Heart left ventricle (tissue), 16 donors: ENCODE data around the gene ERP29. TPM values are rescaled to one million over a fixed set of nuclear protein-coding genes. Genes with fewer than 3 reads are reported as not detected.
"Not testable (repeated sequence)": the region's sequence is repeated elsewhere in the genome, so short reads cannot be mapped to it uniquely, and the experiment has no call there.

Source experiments
- ATAC-seq, 4 donors: fragments of 200-7000 bp; cut with Tn5 transposase; one replicate each; pipeline ENCODE4 v1.9.1; 2020 to 2022; ENCODE audit warnings: moderate library complexity in 4 of 4, mild to moderate bottlenecking in 3 of 4, moderate number of reproducible peaks in 1 of 4
- DNase-seq, 5 donors: peaks; one replicate each; pipeline ENCODE4 v3.0.0-alpha.2; 2020
- H3K27ac ChIP-seq, 12 donors: fragments of 200-600 bp; sonication (generic) in 4 of 12; one replicate each; pipeline versions ENCODE4 v1.5.0 to v1.8.0; 2016 to 2022; ENCODE audit warnings: mild to moderate bottlenecking in 2 of 12
- H3K27me3 ChIP-seq, 9 donors: fragments of 200-600 bp; sonication (generic) in 2 of 9; one replicate each; pipeline versions ENCODE4 v1.5.1 to v1.8.0; 2016 to 2022; ENCODE audit warnings: mild to moderate bottlenecking in 3 of 9
- H3K36me3 ChIP-seq, 9 donors: fragments of 200-600 bp; sonication (generic) in 2 of 9; one replicate each; pipeline versions ENCODE4 v1.5.0 to v1.8.0; 2018 to 2022; ENCODE audit warnings: mild to moderate bottlenecking in 2 of 9
- H3K4me1 ChIP-seq, 12 donors: fragments of 200-600 bp; sonication (generic) in 4 of 12; one replicate each; pipeline versions ENCODE4 v1.5.0 to v1.8.0; 2016 to 2022; ENCODE audit warnings: mild to moderate bottlenecking in 3 of 12
- H3K4me3 ChIP-seq, 12 donors: fragments of 200-600 bp; sonication (generic) in 4 of 12; one replicate each; pipeline versions ENCODE4 v1.5.0 to v1.8.0; 2017 to 2022; ENCODE audit warnings: mild to moderate bottlenecking in 9 of 12, moderate library complexity in 4 of 12
- H3K9me3 ChIP-seq, 12 donors: fragments of 200-600 bp; sonication (generic) in 4 of 12; one replicate each; pipeline versions ENCODE4 v1.5.0 to v1.8.0; 2016 to 2022; ENCODE audit warnings: mild to moderate bottlenecking in 1 of 12
- POLR2A ChIP-seq, 2 donors: fragments of 450-650 bp; IDR thresholded peaks; one replicate each; pipeline ENCODE4 v1.6.1; 2017; ENCODE audit warnings: antibody characterized with exemption in 2 of 2, mild to moderate bottlenecking in 2 of 2, moderate library complexity in 2 of 2
- WGBS, 4 donors: extraction: QIAGEN DNeasy Blood & Tissue Kit in 2 of 4; methylation state at CpG; one replicate each; pipeline versions ENCODE4 v1.1.5 to v1.1.7; 2013 to 2018; 5-methylcytosine and 5-hydroxymethylcytosine counted together
- intact Hi-C, 10 donors: fragments of 100-400 bp; cut with DNase I; formaldehyde crosslinking; loops; one replicate each; pipeline versions ENCODE4 v1.11.1 to v1.14.2; 2022
- polyA plus RNA-seq, 2 donors: library from polyadenylated mRNA; stranded (reverse); fragments of 200-250 nt; gene quantifications; one replicate each; pipeline ENCODE4 v1.2.3, GENCODE V29; 2013
- total RNA-seq, 9 donors: library from RNA; depleted of rRNA in 2 of 9; stranded (reverse); fragments of >200 nt in 2 of 9; fragmentation: NEBNext Ultra II Directional in 3 of 9; extraction: Animal tissue kit (Norgen Biotek cat#: 25700) in 3 of 9; gene quantifications; one replicate each; pipeline versions ENCODE4 v1.1.0 to v1.2.4, GENCODE V29; 2016 to 2023
- TF ChIP-seq, protein P1 (sequence below), 12 donors: fragments of 200-600 bp; sonication (generic) in 4 of 12; IDR thresholded peaks; one replicate each; pipeline versions ENCODE4 v1.5.0 to v1.8.0; 2018 to 2022; ENCODE audit warnings: antibody characterized with exemption in 12 of 12, mild to moderate bottlenecking in 5 of 12
- donor health status: ischemic (EF 13 %, LVEDD 7.1; RV severe dilation, severe dysfunction).
- donor health status: healthy with polysubstance abuse.
- donor health status: DM: no; HTN: yes; CAD: no.
- donor health status: DM: no; HTN: no; CAD: no.
- donor health status: ischemic (EF 25% LVEDD 6.9; RV normal size, moderate dysfunction).
- donor health status: ischemic (EF 25% LVEDD 5.7; RV mildly dilated, moderate dysfunction).
- donor health status: healthy.
- donor health status: DM: yes; HTN: yes; CAD: no.
- donor health status: ischemic (EF 35%, LVEDD 5.7; RV mildly dilated, moderate dysfunction).
- donor health status: nonischemic (EF 11% LVEDD 7.7; RV severe dilation, severe dysfunction).
- donor health status: DM: yes; HTN: yes; CAD: no.
- donor health status: PGD.
- donor health status: ischemic (EF 29% LVEDD 5.4; RV normal size, mild dysfunction).
- donor health status: nonischemic (EF 23%, LVEDD 6.1; RV moderate dilation, normal function).

ERP29 gene
- total and polyA plus RNA-seq, 11 donors, result 22.5 to 92.5 (median 55.9) TPM

DNA sequence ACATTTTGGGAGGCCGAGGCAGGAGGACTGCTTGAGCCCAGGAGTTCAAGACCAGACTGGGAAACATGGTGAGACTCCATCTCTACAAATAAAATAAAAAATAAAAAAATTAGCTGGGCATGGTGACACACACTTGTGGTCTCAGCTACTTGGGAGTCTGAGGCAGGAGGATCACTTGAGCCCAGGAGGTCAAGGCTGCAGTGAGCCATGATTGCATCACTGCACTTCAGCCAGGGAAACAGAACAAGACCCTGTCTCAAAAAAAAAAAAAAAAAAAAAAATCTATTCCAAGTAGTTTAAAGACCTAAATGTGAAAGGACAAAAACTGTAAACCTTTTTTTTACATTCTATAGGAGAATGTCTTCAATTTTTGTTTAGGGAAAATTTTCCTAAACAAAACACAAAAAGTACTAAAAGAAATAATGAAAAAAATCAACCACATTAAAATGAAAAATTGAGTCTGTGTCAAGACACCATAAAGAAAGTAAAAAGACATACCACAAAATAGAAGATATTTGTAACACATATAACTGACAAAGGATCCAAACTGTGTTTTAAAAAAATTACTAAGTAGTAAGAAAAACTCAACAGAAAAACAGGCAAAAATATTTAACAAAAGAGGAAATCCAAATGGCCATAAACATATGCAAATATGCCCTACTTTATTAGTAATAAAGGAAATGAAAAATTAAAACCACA, 17.3 kb upstream of the ERP29 start:
- Histone ChIP-seq H3K27me3 (no peaks in the 10 kb centered on the region), H3K4me1 (peaks cover 0 to 58% (median 17%) of the 10 kb centered on the region in 12 donors), H3K36me3 (peaks cover 0 to 7% (median 0%) of the 10 kb centered on the region in 9 donors), H3K27ac (no peak overlapping the region), H3K9me3 (no peaks in the 10 kb centered on the region), H3K4me3 (no peak overlapping the region)
- intact Hi-C loops, result no loop called here
- TF ChIP-seq POLR2A (IDR thresholded peaks at IDR 0.05), result no peak
- TF ChIP-seq, protein P1, sequence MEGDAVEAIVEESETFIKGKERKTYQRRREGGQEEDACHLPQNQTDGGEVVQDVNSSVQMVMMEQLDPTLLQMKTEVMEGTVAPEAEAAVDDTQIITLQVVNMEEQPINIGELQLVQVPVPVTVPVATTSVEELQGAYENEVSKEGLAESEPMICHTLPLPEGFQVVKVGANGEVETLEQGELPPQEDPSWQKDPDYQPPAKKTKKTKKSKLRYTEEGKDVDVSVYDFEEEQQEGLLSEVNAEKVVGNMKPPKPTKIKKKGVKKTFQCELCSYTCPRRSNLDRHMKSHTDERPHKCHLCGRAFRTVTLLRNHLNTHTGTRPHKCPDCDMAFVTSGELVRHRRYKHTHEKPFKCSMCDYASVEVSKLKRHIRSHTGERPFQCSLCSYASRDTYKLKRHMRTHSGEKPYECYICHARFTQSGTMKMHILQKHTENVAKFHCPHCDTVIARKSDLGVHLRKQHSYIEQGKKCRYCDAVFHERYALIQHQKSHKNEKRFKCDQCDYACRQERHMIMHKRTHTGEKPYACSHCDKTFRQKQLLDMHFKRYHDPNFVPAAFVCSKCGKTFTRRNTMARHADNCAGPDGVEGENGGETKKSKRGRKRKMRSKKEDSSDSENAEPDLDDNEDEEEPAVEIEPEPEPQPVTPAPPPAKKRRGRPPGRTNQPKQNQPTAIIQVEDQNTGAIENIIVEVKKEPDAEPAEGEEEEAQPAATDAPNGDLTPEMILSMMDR (IDR thresholded peaks at IDR 0.05), result no peak
- DNase-seq (no peak), ATAC-seq (no peak)
- 96 to 100% (median 98%) methylated on average over 1 of the region's 1 CpG for WGBS, 4 donors

DNA sequence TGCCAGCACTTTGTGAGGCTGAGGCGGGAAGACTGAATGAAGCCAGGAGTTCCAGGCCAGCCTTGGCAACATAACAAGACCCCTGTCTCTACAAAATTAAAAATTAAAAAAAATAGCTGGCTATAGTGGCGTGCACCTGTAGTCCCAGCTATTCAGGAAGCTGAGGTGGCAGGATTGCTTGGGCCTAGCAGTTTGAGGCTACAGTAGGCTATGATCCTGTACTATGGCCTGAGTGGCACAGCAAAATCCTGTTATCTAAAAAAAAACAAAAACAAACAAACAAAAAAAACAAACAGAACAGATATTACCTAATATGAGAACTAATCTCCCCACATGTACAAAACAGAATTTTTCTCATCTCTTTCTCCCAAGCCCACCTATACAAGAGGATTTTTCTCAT, 15.9 kb upstream of the ERP29 start:
- no peak for ATAC-seq
- 83 to 92% (median 90%) methylated on average over 2 of the region's 2 CpGs for WGBS, 4 donors

DNA sequence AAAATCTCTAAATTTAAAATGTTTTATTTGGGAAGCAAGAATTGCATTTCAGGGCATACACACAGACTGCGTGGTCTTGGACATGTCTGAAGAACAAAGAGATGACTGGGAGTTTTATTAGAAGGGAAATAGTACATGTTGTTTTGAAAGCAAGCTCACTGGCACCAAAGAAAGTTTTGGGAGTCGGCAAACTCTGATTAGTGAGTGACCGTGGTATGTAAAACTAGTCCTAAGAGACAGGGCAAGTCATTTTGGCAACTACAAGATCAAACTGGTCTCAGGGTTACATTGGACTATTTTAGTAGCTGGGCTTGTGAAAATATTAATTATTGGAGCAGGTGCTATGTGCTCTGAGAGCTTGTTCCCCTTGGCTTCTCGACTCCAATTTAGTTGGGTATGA, 15.2 kb upstream of the ERP29 start:
- TF ChIP-seq POLR2A (IDR thresholded peaks at IDR 0.05), result no peak
- TF ChIP-seq, protein P1 (IDR thresholded peaks at IDR 0.05), result no peak
- no peaks in the 10 kb centered on the region for H3K9me3 ChIP-seq
- intact Hi-C loops, result no loop called here
- H3K27me3 ChIP-seq, result no peaks in the 10 kb centered on the region
- peaks cover 0 to 65% (median 20%) of the 10 kb centered on the region in 12 donors for H3K4me1 ChIP-seq
- peaks cover 0 to 17% (median 0%) of the 10 kb centered on the region in 9 donors for H3K36me3 ChIP-seq
- DNase-seq (no peak), ATAC-seq (peak; percentile 15 to 65 (median 37))
- H3K27ac ChIP-seq, result peak overlapping the region in 10 of 12 donors; percentile 4 to 50 (median 36)
- no peak overlapping the region for H3K4me3 ChIP-seq
- 48 to 72% (median 67%) methylated on average over 4 of the region's 4 CpGs for WGBS, 4 donors

More for the DNA sequence above, 15.9 kb upstream of the ERP29 start:
- peaks cover 0 to 68% (median 20%) of the 10 kb centered on the region in 12 donors for H3K4me1 ChIP-seq
- TF ChIP-seq, protein P1 (IDR thresholded peaks at IDR 0.05), result no peak
- TF ChIP-seq POLR2A (IDR thresholded peaks at IDR 0.05), result no peak
- no peak for DNase-seq
- H3K4me3 ChIP-seq, result no peak overlapping the region
- H3K27ac ChIP-seq, result peak overlapping the region in 5 of 12 donors; percentile 29 to 50 (median 37)
- intact Hi-C loops, result no loop called here
- no peaks in the 10 kb centered on the region for H3K9me3 ChIP-seq
- peaks cover 0 to 12% (median 0%) of the 10 kb centered on the region in 9 donors for H3K36me3 ChIP-seq
- no peaks in the 10 kb centered on the region for H3K27me3 ChIP-seq

DNA sequence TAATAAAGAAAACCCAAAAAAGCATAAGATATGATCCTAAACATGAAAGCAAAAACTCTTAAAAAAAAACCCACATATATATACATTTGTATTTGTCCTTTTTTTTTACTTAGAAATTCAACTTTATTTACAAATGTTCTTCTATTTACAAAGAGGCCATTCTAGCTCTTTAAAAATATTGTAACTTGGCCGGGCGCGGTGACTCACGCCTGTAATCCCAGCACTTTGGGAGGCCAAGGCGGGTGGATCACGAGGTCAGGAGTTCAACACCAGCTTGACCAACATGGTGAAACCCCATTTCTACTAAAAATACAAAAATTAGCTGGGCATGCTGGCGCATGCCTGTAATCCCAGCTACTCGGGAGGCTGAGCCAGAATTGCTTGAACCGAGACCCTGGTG, 14.1 kb upstream of the ERP29 start:
- peak overlapping the region in 1 of 12 donors; percentile 35 for H3K27ac ChIP-seq
- H3K36me3 ChIP-seq, result peaks cover 0 to 26% (median 0%) of the 10 kb centered on the region in 9 donors
- WGBS, 4 donors, result 89 to 97% (median 95%) methylated on average over 9 of the region's 9 CpGs
- H3K4me3 ChIP-seq, DNase-seq, H3K27me3 ChIP-seq, intact Hi-C loops, ATAC-seq, H3K9me3 ChIP-seq: not testable (repeated sequence)
- peaks cover 0 to 58% (median 20%) of the 10 kb centered on the region in 12 donors for H3K4me1 ChIP-seq
